Ovary (tissue), 3 donors: Measurements from ENCODE around the gene FANCC.

Experiments used
- POLR2A ChIP-seq: fragments of 450-650 bp; IDR thresholded peaks from one replicate; pipeline ENCODE4 v1.6.1; 2017; ENCODE audit warnings: antibody characterized with exemption, mild to moderate bottlenecking, moderate library complexity
- TF ChIP-seq, protein P1 (sequence below), 3 donors: fragments of 450-650 bp in 2 of 3; fragments of 200-600 bp in 1 of 3; IDR thresholded peaks; one replicate each; pipeline versions ENCODE4 v1.5.1 to v1.8.0; 2016 to 2022; ENCODE audit warnings: antibody characterized with exemption in 3 of 3, mild to moderate bottlenecking in 1 of 3
- donor health status: DM: no; HTN: no; CAD: no.

DNA sequence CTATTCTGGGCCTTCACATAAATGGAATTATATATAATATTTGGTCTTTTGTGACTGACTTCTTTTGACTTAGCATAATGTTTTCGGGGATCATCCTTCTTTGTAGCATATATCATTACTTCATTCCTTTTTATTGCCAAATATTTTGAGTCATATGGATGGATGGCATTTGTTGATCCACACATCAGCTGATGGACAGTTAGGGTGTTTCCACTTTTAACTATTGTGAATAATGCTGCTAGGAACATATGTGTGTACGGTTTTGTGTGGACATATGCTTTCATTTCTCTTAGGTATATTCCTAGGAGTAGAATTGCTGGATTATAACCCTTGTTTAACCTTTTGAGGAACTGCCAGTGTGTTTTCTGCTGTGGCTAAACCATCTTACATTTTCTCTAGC, 249.6 kb downstream of the FANCC start:
- no peak for TF ChIP-seq POLR2A
- TF ChIP-seq, protein P1, sequence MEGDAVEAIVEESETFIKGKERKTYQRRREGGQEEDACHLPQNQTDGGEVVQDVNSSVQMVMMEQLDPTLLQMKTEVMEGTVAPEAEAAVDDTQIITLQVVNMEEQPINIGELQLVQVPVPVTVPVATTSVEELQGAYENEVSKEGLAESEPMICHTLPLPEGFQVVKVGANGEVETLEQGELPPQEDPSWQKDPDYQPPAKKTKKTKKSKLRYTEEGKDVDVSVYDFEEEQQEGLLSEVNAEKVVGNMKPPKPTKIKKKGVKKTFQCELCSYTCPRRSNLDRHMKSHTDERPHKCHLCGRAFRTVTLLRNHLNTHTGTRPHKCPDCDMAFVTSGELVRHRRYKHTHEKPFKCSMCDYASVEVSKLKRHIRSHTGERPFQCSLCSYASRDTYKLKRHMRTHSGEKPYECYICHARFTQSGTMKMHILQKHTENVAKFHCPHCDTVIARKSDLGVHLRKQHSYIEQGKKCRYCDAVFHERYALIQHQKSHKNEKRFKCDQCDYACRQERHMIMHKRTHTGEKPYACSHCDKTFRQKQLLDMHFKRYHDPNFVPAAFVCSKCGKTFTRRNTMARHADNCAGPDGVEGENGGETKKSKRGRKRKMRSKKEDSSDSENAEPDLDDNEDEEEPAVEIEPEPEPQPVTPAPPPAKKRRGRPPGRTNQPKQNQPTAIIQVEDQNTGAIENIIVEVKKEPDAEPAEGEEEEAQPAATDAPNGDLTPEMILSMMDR (IDR thresholded peaks at IDR 0.05): no peak
